Germinal center (tissue), 1 donor: Measurements from ENCODE around the gene TBC1D9B.

Source experiments
- DNase-seq: peaks from one replicate; pipeline ENCODE4 v3.0.0; 2012; ENCODE audit warnings: mixed read lengths, low spot score

Gene TBC1D9B

GRCh38 chr5:179906795-179907555 lies 722 bp downstream of the TBC1D9B start:
- DNase-seq: peak; percentile 17

DNA sequence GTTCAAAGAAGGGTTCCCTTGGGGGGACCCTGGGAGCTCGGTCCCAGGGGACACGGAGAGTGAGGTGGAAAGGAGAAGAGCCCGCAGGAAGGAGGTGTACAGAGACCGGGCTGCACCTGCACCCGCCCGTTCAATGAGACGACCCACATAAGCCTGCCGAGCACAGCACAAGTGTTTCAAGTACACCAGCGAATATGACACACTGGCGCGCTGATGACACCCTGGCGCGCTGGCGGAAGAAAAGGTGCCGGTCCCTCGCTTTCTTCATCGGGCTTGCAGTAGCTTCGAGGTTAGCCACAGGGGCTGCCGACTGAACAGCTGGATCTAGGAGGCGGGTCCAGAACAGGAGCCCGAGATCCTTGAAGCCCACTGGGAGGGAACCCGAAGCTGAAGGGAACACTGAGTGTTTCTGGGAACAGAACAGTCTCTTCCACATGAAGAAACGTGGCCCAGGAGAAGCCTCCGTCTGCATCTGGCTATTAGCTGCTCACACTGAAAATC lies 1.4 kb downstream of the TBC1D9B start:
- DNase-seq: no peak

- no peak for DNase-seq
Observed at GRCh38 chr5:179905161-179905560, 2.5 kb downstream of the TBC1D9B start.

DNA sequence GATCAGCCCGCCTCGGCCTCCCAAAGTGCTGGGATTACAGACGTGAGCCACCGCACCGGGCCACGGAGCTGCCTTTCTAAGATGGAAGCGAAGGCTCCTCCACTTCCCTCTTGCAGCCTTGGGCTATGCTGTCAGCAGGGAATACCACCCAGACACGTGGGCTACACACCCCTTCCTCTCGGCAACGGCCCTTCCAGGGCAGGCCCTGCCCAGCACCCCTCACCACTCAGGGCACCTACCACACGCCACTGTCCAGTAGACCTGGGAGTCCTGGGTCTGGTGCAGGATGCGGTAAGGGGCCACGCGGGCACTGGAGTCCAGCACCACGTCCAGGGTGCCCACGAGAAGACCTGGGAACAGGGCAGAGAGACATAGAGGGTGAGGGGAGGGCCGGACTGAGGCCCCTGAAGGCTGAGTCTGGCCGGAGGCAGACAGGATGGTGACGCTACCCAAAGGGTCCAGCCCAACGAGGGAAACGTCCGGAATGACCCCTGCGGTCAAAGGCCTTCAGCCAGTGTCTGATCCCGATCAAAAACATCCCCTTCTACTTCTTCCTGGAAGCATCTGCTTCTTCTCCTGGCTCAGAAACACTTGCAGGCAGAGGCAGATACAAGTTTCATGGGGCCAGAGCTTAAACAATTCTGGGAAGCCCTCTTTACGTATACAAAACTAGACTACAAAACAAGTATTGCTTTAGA lies 3.1 kb downstream of the TBC1D9B start:
- DNase-seq: no peak

GRCh38 chr5:179902763-179903158 lies 4.9 kb downstream of the TBC1D9B start:
- DNase-seq: no peak

DNA sequence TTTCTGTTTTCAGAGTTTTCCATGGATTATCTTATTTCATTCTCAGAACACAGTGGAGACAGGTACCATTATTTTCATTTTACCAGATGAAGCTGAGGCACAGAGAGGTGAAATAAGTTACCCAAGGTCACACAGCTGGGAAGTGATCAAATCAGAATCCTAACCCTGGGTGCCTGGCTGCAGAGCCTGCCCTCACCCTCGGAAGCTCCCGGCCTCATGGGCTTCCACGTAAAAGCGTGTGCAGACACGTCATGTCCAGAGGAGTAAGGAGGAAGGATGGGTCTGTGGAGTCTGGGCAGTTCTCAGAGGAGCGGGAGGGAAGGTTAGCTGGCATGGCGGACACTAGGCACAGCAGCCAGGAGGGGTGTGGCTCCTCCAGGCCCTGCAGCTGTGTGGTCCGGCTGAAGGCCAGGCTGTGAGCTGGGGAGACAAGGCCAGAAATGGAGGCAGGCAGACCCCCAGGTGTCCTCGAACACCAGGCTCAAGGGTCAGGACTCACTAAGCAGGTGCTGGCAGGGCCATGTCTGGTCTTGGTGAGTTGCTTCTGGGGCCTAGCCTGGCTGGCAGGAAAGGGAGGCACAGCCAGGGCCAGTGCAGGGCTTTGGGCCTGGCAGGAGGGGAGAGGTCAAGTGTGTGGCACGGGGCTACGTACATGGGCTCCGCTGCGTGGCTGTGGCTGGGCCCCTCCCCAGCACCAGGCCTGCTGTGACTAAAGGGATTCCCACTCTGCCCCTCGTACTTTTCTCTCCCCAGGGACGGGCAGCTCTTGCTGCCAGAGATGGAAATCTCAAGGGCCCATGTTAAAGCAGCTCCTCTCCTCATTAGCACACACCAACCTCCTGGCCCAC lies 5.6 kb downstream of the TBC1D9B start:
- no peak for DNase-seq

DNA sequence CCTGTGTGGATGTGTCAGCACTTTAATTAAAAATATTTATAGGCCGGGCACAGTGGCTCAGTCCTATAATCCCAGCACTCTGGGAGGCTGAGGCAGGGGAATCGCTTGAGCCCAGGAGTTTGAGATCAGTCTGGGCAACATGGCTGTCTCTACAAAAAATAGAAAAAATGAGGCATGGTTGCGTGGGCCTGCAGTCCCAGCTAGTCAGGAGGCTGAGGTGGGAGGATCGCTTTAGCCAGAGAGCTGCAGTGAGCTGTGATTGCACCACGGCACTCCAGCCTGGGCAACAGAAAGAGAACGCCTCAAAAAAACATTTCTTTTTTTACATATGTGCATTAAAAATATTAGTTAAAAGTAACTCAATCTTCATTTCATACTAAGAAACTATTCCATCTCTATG lies 6.2 kb downstream of the TBC1D9B start:
- no peak for DNase-seq

GRCh38 chr5:179900711-179901110 lies 7.0 kb downstream of the TBC1D9B start:
- no peak for DNase-seq

DNA sequence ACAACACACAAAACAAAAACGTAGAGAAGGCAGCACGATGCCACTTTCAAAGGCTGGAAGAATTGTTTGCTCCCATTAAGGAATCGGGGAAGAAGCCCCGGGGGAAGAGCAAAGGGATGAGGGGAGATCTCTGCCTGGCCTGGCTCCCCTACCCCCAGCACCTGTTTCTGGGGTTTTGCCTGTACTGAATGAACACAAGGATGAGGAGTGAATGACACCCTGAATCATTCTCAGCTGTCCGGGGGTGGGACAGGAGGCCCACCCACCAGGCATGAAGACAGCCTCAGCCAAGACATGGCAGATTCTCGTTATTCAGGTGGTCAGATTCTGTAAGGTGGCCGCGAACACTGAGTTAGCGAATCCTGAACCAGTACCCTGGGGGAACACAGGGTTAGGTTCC lies 7.5 kb downstream of the TBC1D9B start:
- DNase-seq: no peak

DNA sequence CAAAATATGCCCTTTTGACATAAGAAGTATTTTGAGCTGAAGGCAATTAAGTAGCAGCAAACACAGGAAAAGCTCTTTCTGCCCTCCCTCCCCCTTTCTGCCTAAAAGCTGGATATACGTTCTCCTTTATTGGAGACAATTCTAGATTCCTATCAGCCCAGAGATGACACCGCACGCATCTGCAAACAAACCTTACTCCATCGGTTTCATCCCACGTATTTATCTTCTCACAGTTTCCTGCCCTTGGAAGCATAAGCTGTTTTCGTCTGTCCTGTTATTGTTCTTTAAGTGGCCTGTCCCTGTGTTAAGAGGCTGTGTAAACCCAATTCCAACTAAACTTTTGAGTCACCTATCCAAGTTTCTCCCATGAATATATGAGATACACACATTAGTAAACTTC lies 11.8 kb downstream of the TBC1D9B start:
- no peak for DNase-seq

- DNase-seq: no peak
Observed at GRCh38 chr5:179893958-179894895, 13.5 kb downstream of the TBC1D9B start.

- DNase-seq: no peak
Observed at GRCh38 chr5:179893076-179893957, 14.4 kb downstream of the TBC1D9B start.

DNA sequence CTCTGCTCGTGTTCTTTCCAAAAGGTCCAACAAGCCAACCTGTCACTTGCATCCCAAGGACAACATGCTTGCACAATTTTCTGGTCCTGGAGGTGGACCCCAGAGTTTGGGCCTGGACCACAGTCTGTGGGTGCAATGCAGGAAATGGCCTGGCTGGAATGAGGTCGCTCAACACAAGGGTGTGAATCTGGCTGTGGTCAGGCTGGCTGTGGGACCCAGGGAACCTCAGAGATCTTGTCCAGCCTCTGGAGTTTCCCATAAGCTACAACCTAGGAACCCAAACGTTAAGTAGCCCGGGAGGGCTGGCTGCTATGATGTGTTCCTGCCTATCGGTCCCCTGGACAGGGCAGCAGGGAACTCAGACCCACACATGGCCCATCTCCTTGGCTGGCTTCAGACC lies 15.4 kb downstream of the TBC1D9B start:
- no peak for DNase-seq

DNA sequence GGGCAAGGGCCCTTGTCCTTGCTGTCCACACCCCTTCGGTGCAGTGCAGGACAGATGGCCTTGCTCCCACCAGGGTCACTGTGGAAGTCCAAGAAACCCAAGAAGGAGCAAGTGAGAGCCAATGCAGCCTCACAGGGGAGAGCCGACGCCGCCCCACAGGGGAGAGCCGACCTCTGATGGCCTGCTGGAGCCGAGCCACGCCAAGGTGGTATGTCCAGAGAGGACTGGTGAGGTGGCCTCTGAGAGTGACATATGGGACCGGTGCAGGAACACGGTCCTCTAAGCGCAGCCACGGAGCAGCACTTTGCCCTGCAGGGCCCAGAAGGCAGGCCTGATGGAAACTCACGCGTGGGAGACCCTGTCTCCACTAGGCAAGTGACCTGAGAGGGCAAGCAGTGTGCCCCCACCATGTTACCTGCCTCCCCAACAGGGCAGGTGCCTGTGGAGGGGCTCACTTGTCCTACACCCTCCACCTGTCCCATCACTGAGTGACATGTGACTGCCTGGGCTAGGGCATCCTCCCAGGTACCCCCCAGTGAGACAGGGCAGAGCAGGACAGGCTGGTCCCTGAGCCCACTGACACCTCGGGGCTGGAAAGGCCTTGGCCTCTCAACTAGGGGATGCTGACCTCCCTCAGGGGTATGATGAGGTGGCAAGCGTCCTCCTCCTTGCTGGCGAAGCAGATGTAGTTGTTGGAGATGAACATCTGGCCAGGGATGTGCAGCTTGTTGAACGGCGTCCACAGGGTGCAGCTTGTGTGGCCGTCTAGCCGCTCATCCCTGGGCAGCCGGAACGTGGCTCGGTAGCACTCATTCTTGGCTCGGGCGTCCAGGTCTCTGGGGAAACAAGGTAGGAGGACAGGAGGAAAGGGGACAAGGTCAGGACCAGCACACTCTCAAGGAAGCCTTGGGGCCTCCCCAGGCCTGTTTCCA lies 16.7 kb downstream of the TBC1D9B start:
- DNase-seq: no peak

DNA sequence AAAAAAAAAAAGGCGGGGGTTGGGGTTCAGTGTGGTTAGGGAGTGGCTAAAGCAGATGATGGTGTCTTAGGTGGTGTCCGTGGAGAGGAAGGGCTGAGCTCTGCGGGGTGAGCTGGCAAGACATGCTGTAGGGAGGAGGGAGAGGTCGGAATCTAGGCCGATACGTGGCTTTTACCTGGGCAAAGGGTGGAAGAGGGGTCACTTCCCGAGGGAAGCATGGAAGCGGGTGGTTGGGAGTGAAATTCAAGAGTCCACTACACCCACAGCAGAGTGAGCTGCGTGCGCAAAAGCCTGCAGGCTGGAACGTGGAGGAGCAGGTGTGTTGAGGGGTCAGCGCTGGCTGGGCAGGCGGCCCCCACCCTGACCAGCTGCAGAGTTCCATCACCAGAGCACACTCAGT lies 17.8 kb downstream of the TBC1D9B start:
- DNase-seq: no peak

DNA sequence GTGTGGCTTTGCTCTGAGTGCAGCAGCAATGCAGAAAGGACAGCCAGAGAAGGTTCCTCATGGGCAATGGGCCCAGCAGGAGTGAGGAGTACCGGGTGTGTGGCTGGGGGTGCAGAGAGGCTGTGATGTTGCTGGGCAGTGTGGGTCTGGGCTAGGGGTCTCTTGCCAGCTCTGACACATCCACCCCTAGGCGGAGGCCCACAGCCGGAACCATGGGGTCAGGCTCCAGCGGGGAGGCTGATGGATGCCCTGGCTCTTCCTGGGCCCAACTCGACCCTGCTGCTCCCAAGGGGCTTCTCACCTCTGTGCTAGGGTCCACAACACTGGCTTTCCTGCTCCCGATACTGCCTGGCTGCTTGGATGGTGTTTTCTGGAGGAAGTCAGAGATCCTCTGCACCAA lies 19.9 kb downstream of the TBC1D9B start:
- no peak for DNase-seq

- no peak for DNase-seq
Observed at GRCh38 chr5:179887095-179887494, 20.6 kb downstream of the TBC1D9B start.

- DNase-seq: no peak
Observed at GRCh38 chr5:179886190-179886911, 21.3 kb downstream of the TBC1D9B start.
